ENCODE results near the gene TENM4.

The TENM4 gene

DNA sequence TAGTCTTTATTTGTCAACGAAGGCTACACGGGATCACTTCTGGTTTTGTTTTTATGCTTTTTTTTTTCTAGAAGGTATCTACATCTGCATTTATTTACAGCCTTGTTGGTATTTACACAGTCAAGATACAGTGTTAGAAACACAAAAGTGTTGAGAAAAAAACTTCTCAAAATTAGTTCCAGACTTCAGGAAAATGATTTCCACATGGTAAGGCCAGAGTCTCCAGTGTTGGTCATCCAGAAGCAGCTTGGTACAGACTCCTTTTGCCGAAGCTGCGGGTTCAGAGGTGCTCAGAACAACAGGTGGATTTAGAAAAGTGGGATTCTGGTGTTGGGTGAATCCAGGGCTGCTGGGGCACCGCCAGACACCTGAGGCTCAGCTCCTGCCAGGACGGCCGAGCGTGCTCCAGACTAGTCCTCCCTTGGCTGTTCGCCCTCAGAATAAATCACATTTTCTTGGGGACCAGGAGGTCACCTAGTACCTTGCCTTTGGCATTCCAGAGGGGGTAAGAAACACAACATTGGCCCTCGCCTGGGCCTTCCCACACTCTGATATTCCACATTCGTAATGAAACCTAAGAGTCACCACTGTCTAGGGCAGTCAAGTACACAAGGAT, 787.4 kb downstream of the TENM4 start:
- TF ChIP-seq SIN3A (IDR thresholded peaks at IDR 0.05; ENCODE audit: borderline replicate concordance, insufficient read depth, low read length) (no peak), FOXP2 (optimal IDR thresholded peaks at IDR 0.05; ENCODE audit: borderline replicate concordance, extremely low read depth, extremely low read length, insufficient read depth) (no peak), POLR2AphosphoS5 (IDR thresholded peaks at IDR 0.05; ENCODE audit: low read depth, low read length) (no peak), TAF1 (IDR thresholded peaks at IDR 0.05; ENCODE audit: borderline replicate concordance, insufficient read depth, low read length) (no peak)
- TF ChIP-seq, protein P1, sequence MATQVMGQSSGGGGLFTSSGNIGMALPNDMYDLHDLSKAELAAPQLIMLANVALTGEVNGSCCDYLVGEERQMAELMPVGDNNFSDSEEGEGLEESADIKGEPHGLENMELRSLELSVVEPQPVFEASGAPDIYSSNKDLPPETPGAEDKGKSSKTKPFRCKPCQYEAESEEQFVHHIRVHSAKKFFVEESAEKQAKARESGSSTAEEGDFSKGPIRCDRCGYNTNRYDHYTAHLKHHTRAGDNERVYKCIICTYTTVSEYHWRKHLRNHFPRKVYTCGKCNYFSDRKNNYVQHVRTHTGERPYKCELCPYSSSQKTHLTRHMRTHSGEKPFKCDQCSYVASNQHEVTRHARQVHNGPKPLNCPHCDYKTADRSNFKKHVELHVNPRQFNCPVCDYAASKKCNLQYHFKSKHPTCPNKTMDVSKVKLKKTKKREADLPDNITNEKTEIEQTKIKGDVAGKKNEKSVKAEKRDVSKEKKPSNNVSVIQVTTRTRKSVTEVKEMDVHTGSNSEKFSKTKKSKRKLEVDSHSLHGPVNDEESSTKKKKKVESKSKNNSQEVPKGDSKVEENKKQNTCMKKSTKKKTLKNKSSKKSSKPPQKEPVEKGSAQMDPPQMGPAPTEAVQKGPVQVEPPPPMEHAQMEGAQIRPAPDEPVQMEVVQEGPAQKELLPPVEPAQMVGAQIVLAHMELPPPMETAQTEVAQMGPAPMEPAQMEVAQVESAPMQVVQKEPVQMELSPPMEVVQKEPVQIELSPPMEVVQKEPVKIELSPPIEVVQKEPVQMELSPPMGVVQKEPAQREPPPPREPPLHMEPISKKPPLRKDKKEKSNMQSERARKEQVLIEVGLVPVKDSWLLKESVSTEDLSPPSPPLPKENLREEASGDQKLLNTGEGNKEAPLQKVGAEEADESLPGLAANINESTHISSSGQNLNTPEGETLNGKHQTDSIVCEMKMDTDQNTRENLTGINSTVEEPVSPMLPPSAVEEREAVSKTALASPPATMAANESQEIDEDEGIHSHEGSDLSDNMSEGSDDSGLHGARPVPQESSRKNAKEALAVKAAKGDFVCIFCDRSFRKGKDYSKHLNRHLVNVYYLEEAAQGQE (IDR thresholded peaks at IDR 0.05; ENCODE audit: insufficient read depth in 1 of 2, low read depth in 2 of 2, low read length in 2 of 2): no peak

DNA sequence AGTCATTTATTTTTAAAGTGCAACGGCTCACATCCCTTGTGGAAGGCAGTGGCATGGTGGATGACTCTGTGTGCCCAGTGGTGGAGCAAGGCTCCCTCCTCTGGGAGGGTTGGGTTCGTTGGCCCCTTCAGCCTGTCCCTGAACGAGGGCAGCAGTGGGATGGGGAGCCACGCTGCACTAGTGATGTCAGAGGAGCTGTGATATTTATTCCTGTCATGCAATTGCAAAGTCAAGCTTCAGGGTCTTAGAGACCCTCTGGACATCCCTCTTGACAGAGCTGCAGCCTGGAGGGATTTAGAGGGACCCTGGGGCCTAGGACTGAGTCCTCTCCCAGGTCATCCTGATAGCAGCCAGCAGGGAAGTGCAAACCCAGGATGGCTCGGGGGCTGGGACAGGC, 788.0 kb downstream of the TENM4 start:
- no peak for TF ChIP-seq TAF1 (IDR thresholded peaks at IDR 0.05; ENCODE audit: borderline replicate concordance, insufficient read depth, low read length)
- no peak for TF ChIP-seq FOXP2 (optimal IDR thresholded peaks at IDR 0.05; ENCODE audit: borderline replicate concordance, extremely low read depth, extremely low read length, insufficient read depth)
- TF ChIP-seq, protein P1 (IDR thresholded peaks at IDR 0.05; ENCODE audit: insufficient read depth in 1 of 2, low read depth in 2 of 2, low read length in 2 of 2): no peak
- TF ChIP-seq SIN3A (IDR thresholded peaks at IDR 0.05; ENCODE audit: borderline replicate concordance, insufficient read depth, low read length): no peak

DNA sequence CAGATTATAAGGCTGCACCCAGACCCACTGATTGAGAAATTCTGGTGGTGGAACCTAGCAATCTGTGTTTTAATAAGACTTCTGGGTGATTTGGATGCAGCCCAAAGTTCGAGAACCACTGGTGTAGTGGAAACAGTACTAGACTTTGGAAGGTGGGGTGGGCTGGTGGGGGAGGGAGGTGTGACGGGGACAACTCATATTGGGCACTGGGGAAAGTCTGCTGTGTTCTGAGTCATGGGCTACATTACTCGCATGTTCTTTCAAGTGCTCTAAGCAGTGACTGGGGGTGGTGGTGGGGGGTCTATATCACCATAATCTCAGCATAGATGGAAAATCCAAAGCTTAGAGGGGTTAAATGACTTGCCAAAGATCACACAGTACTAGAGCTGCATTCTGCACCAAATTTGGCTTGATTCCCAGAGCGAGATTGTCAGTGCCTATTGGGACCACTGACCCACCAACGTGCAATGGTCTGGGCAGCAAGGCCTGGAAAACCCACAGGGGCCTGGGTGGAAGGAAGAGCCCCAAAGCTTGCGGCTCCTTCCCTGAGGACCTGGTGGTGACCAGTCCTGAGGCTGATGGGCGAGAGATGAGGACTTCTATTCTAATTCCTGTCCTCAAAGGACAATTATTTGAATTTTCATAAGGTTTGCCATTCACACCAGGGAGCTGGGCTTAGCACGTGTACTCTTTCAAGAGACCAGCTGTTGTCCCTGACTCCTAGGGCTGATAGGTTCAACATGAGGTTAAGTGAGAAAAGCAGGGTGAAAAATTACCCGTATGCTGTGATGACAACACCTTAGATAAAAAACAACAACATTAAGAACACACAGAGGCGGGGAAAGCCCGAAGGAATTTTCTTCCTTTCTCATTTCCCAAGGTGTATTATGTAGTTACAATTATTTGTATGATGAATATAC, 788.6 kb downstream of the TENM4 start:
- TF ChIP-seq POLR2AphosphoS5 (IDR thresholded peaks at IDR 0.05; ENCODE audit: low read depth, low read length) (no peak), FOXP2 (optimal IDR thresholded peaks at IDR 0.05; ENCODE audit: borderline replicate concordance, extremely low read depth, extremely low read length, insufficient read depth) (no peak), SIN3A (IDR thresholded peaks at IDR 0.05; ENCODE audit: borderline replicate concordance, insufficient read depth, low read length) (no peak), TAF1 (IDR thresholded peaks at IDR 0.05; ENCODE audit: borderline replicate concordance, insufficient read depth, low read length) (no peak)
- TF ChIP-seq, protein P1 (IDR thresholded peaks at IDR 0.05; ENCODE audit: insufficient read depth in 1 of 2, low read depth in 2 of 2, low read length in 2 of 2): no peak

DNA sequence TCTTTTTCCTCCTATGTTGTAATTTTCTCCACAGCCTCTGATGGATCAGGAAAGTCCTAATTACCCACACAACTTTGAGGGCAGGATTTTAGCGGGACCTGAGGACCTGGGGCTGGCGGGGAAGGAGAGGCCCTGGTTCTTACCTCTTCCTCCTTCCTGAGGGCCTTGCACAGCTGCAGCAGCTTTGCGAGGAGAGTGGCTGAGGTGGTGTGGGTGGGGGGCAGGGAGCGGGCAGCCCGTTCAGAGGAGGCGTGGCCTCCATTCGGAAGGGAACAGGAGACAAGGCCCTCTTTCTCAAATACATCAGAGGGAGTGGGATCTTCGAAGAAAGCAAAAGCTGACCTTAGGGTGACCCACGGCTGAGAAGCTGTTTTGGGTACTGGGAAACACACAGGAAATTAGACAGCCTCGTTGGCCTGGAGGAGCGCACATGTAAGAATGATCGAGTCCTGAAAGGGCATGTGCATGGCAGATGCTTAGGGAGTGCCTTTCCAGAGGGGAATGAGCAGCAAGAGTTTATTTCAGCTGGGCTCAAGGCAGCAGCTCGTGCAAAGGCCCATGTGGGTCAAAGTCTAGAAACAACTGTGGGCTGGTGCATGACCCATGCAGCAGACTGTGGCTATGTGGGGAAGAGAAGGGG, 789.6 kb downstream of the TENM4 start:
- TF ChIP-seq, protein P1 (IDR thresholded peaks at IDR 0.05; ENCODE audit: insufficient read depth in 1 of 2, low read depth in 2 of 2, low read length in 2 of 2): no peak
- TF ChIP-seq FOXP2 (optimal IDR thresholded peaks at IDR 0.05; ENCODE audit: borderline replicate concordance, extremely low read depth, extremely low read length, insufficient read depth) (no peak), TAF1 (IDR thresholded peaks at IDR 0.05; ENCODE audit: borderline replicate concordance, insufficient read depth, low read length) (no peak), SIN3A (IDR thresholded peaks at IDR 0.05; ENCODE audit: borderline replicate concordance, insufficient read depth, low read length) (no peak), POLR2AphosphoS5 (IDR thresholded peaks at IDR 0.05; ENCODE audit: low read depth, low read length) (no peak)
